GM12874 (cell line): ENCODE results near the gene ANGPTL2.

Source experiments
- CTCF ChIP-seq: IDR thresholded peaks from 2 replicates; pipeline ENCODE4 v1.5.1; 2011; ENCODE audit warnings: low read depth, mild to moderate bottlenecking, control low read depth, low read length, moderate library complexity; ENCODE audit not compliant: insufficient read depth

The ANGPTL2 gene

GRCh38 chr9:127116088-127116726, 6.2 kb downstream of the ANGPTL2 start:
- TF ChIP-seq CTCF = no peak

GRCh38 chr9:127114606-127115005, 7.8 kb downstream of the ANGPTL2 start:
- no peak for TF ChIP-seq CTCF

- no peak for TF ChIP-seq CTCF
Measured at GRCh38 chr9:127113191-127113972, 9.1 kb downstream of the ANGPTL2 start.

- no peak for TF ChIP-seq CTCF
Measured at GRCh38 chr9:127112735-127113161, 9.7 kb downstream of the ANGPTL2 start.

GRCh38 chr9:127112056-127112455, 10.4 kb downstream of the ANGPTL2 start:
- TF ChIP-seq CTCF = no peak

- TF ChIP-seq CTCF = no peak
Measured at GRCh38 chr9:127109212-127109711, 13.2 kb downstream of the ANGPTL2 start.

GRCh38 chr9:127107929-127108876, 14.2 kb downstream of the ANGPTL2 start:
- TF ChIP-seq CTCF = no peak
